GM18499 (cell line): ENCODE data around the gene PRR5L.
"Not testable (repeated sequence)": the region's sequence is repeated elsewhere in the genome, so short reads cannot be mapped to it uniquely, and the experiment has no call there.

Source experiments
- ATAC-seq: cut with Tn5 transposase; IDR thresholded peaks from one replicate; pipeline ENCODE4 v1.9.1; 2021; ENCODE audit warnings: moderate number of reproducible peaks; ENCODE audit not compliant: insufficient read depth, unreplicated experiment

The PRR5L gene

DNA sequence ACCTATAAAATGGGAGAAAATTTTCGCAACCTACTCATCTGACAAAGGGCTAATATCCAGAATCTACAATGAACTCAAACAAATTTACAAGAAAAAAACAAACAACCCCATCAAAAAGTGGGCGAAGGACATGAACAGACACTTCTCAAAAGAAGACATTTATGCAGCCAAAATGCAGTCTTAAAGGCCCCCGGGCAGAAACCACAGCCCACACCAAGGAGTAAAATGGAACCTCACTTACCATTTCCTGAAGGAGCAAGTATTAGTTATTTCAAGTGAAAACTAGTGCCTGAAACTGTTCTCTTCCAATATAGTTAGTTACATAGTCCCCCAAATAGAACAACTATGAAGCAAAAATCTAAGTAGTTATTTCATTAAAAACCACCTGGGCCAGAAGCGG lies 187.0 kb downstream of the PRR5L start:
- not testable (repeated sequence) for ATAC-seq

DNA sequence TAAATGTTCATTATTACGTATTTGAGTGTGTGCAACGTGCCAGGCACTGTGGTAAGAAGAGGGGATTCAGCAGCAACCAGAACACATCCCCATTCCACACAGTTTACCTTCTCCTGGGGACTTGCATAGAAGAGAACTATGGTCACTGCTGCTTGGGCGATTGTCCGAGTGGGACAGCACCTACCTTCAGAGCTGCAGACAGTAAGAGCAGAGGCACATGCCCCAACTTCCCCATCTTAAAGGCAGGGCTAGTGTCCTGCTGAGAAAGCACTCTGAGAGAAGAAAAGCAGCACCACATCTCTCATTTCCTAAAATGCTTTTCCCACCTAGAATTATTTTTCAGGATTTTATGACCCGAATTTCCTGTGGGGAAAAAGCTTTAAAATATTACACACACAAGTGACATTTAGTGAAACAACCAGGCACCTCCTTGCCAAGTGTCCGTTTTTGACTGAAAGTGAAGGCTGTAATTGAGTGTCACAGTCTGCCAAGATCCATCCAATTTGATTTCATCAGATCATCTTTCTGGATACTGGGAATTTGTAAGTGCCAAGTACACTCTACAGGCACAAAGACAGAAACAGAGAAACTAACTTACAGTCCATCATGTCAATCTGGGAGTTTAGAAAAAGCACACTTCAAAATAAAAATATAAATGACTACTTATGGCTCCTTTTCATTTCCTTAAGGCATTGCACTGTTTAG lies 189.4 kb downstream of the PRR5L start:
- no peak for ATAC-seq

DNA sequence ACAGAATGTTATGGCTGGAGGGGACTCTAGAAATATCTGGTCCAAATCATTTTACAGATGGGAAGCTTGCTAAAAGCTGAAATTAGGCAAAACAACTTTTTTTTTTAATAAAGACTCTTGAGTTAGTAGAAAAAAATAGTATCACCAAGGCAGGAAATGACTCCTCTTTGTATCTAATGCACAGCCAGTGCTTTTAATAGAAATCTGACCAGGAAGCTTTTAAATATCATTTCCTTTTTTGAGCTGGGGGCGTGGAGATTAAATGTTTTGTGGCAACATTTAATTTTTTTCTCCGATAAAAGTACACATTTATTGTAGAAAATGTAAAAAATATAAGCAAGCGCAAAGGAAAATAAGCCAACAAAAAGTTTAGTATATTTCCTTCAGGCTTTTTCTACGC lies 191.5 kb downstream of the PRR5L start:
- no peak for ATAC-seq

DNA sequence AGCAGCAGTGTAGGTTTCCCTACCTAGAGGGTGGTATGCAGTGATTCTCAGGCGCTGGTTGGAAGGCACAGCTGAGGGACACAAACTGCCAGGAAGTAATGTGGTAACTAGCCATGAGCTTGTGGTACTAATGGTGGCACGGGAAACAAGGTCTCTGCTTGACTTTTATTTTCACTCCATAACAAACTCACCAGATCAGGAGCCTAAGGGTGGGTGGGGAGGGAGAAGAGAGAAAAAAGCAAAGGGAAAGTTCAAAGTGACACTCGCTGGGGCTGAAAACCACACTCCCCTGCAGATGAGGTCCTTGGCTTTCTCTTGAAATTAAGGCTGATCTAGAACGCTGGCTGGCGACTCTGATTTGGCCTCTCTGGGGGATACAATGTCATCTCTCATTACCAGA lies 192.0 kb downstream of the PRR5L start:
- ATAC-seq: no peak

DNA sequence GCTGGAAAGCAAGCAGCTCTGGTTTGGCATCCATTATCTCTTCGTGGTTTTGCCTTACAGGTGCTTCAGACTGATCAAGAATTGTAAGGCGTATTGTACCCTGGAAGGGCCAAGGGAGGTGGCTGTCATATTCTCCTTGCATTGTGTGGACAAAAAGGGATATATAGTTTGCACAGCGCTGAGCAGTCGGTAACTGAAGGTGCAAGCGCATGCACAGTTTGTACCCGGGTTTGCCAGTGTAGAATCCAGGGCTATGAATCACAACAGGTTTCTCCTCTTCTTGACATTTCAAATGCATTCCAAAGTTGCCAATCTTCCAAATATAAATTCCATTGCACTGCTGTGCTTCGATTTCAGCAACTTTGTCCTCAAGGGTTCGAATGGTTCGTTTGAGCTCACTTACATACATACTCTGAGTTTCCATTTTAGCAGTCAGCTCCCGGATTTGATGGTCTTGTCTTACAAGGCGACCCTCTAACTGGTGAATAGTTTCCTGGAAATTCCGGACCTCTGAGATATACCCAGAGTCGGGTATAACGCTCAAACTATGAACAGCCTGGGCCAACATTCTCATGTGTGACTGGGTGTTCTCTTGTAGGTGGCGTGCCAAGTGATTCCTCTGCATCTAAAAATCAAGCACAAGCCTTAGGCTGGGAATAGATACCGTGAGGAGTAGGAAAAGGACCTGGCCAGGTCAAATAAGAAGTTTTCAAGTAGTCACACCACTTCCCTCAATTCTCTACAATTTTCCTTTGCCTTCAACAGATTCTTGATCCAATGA lies 194.1 kb downstream of the PRR5L start:
- no peak for ATAC-seq

DNA sequence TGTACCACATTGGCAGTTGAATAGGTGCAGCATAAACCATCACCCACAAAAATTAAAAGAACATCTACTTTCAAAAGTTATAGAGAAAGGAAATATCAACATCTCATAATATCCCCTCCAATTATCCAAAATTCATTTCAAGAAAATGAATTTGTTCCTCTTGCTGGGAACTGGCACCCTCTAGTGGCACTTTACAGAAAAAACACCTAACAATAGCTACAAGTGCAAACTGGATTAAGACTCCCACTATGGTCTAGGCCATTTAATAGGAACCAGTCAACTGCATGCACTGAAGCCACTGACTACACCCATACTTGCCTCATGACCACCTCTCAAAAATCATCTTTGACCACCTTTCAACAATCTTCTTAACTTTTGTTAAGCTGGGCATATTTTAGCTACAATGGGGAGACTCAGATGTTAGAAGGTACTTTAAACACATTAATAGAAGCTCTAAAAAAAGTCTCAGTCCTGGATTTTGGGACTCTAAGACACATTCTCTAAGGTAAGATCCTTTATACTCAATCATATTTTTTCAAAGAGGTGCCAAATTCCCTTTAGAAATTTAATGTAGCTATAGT lies 196.7 kb downstream of the PRR5L start:
- ATAC-seq: no peak

DNA sequence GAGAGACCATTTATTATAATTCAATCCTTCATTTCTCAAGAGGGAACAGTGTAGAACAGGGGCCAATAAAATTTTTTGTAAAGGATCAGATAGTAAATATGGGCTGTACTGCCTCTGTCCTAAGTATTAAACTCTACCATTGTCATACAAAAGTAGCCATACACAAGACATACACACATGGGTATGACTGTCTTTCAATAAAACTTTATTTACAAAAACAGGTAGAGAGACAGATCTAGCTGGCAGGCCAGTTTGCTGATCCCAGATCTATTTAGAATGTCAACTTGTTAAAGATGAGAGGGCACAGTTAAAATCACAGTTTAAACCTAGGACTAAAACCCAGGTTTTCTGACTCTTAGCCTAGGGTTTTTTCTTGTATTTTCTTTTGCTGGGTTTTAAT lies 197.2 kb downstream of the PRR5L start:
- no peak for ATAC-seq

DNA sequence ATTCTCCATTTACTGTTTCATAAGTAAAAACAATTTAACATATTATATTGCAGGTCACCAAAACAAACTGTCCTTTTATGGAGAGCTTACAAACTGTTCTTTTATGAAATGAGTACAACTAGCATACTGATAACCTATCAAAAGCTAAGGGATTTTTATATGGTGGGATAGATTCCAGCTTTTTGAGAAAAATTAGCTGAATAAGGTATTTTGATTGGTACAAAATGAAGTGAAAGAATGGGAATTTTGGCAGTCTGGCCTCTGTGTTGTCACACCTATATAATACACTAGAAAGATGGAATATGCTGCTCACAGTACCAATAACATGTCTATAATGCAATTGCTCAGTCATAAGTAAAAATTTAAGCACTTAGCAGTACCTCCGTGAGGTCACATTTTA lies 202.6 kb downstream of the PRR5L start:
- no peak for ATAC-seq

DNA sequence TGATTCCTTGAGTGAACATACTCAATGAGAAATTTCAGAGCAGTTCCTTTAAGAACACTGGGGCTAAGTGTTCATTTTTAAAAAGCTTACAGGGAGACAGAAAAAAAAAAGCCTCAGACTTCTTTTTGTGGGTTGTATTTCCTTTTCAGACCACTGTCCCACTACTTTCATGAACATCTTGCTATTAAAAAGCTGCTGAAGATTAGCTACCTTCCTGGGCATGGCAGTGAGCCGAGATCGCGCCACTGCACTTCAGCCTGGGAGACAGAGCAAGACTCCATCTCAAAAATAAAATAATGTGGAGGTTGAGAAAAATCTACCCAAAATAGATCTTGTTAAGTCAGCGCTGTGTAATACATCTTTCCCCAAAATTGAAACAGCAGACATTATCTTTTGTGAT lies 203.2 kb downstream of the PRR5L start:
- no peak for ATAC-seq

DNA sequence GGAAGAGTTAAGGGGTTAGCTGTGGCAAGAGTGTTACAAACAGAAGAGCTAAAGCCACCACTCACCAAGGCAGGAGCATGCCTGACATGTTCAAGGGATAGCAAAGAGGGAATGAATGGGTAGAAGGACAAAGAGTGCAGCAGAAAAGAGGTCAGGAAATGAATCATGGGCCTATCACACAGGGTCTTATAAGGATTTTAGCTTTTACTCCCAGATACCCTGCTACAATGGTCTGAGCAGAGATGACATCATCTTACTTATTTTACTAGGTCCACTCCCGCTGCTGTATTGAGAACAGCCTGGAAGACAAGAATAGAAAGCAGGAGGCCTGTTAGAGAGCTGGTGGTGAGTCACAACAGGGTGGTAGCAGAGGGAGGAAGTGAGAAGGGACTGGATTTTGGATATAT lies 204.2 kb downstream of the PRR5L start:
- peak; percentile 96 for ATAC-seq

DNA sequence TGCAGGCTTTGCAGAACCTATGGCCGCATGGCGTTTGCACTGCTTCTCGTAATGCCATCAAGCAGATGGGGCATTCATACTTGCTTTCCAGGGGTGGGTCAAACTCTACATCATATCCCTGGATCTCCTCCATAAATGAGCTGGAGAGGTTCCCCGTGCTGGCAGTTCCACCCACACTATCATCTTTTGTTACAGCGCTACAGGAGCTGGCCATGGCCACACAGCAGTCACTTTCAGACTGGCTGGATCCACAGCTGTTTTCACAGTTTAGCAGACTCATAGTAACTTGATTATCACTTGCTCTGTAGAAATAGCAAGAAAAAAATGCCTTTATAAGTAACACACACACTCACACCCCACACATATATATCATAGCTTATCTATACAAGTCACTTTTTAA lies 205.1 kb downstream of the PRR5L start:
- no peak for ATAC-seq

DNA sequence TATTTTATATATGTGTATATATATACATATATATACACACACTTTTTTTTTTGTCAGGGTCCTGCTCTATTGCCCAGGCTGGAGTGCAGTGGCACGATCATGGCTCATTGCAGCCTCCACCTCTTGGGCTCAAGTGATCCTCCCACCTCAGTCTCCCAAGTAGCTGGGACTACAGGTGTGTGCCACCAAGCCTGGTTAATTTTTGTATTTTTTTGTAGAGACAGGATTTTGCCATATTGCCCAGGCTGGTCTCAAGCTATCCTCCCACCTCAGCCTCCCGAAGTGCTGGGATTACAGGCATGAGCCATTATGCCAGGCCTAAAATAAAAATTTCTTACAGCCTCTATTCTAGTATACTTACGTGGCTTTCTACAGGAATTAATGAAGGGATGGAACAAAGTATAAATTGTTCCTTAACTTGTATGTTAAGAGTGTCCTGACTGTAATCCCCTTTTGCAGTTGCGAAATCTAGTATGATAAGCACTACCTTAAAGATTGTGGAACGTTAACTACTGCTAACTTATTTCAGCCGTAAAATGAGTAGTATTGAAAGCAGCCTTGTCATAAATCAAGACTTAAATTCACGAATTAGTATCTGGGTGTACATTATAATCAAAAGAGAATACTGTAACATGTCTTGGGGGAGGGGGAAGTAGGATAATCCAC lies 211.9 kb downstream of the PRR5L start:
- ATAC-seq: no peak

DNA sequence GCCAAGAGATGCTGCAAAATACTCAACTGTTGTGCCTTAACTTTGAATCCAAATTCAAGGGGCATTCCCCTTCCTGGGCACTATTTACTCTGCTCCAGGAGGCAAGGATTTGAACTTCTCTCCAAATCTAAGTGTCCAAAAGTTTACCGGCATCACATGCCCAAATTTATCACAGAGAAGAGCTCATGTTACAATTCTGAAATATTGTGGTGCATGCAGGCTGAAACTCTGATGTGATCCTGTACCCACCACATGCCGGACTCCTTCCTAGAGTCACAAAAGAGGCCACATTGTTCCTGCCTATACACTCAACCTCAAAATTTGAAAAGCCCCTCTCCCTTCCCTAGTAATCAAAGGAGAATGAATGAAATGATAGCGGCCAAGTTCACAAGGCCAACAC lies 212.7 kb downstream of the PRR5L start:
- ATAC-seq: no peak

DNA sequence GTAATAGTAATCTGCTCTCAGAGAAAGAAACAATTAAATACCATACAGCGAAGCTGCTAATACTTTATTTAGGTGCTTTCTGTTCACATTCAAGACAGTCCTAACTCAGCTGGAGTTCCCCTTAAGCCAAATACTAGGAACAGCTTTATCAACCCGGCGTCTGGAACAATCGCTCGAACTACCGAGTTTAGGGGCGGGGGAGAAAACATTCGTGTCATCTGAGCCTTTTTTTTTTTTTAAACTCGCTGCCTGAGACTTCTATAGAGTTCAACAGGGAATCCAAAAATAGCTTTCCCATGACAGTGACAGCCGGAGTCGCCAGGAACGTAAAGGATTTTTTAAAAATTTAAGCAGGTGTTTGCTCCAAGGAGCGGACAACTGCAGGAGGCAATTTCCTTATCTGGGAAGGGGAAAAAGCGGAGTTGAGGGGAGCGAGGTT lies 213.1 kb downstream of the PRR5L start:
- no peak for ATAC-seq

DNA sequence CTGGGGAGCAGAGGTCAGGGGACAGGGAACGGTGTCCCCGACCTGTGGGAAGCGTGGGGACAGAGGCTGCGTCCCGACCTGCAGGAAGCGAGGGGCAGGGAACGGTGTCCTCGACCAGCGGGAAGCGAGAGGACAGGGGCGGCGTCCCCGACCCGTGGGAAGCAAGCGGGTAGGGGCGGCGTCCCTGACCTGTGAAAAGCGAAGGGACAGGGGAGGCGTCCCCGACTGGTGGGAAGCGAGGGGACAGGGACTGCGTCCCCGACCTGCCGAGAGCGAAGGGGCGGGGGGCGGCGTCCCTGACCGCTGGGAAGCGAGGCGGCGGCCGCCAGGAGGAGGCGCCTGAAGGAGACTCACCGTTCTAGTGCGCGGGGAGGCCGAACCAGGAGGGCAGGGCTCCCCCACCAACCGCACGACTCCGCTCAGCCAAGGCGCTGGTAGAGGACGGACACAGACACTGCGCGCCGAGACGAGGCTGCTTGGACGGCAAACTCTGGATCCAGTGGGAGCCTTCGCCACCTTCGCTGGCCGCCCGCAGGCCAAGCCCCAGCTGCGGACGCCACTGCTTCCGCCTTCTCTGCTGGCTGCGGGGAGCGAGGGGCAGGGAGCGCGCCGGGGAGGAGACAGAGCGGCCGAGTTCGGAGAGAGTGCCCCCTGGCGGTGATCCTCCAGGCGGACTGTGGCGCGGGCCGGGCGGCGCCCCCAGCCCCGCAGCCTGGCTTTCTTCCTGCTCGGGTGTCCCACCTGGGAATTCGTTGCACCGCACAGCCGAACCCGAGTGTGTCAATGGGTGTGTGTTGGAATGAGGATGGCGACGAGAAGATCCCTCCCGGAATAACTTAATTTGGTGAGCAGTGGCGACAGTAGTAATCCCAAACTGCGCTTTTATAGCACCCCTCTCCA lies 213.9 kb downstream of the PRR5L start, which contains the start of gene TRAF6:
Gene TRAF6, minus strand, starts transcription at position 579 of the 900 bp plus-strand sequence. CDS start 8,757 bp downstream, outside the sequence.
- ATAC-seq: peak; percentile 93

DNA sequence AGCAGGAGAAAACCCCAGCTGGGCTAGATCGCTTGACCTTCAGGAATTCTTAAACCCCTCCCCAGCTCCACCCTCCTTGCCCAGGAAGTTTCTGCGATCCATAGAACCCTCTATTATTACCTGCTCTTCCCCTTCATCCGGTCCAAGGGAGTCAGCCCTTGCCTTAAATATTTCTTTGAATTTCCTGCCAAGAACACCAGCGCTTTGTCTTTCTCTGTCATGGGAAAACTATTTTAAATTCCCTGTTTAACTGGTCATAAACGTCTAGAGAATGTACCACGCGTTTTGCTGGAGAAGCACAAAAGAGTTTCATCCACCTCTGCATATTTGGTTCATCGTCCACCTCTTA lies 214.5 kb downstream of the PRR5L start:
- no peak for ATAC-seq

DNA sequence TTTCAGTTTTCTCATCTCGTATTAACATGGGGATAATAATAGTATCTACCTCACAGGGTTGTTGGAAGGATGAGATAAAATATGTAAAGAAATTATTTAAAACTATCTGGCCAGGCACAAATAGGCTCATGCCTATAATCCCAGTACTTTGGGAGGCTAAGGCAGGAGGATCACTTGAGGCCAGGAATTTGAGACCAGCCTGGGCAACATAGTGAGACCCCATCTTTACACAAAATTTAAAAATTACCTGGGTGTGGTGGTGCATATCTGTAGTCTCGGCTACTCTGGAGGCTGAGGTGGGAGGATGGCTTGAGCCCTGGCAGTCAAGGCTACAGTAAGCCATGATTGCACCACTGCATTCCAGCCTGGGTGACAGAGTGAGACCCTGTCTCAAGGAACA lies 215.0 kb downstream of the PRR5L start:
- not testable (repeated sequence) for ATAC-seq

DNA sequence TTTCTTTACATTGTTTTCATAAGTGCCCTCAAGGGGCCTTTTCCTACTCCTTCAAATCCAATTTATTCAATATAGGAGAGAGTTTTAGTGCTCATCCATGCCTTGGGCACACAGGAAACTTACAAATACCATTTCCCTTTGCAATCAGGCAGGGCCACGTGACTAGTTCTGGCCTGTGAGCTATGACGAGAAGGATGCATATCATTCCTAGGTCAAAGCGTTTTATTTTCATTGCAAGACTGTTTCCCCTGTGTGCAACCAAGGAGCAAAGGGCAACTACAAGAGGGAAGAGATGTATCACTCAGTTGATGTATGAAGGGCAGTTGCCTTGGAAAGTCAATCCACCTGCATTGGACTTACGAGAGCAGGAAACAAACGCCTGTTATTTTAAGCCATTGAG lies 215.9 kb downstream of the PRR5L start:
- no peak for ATAC-seq

DNA sequence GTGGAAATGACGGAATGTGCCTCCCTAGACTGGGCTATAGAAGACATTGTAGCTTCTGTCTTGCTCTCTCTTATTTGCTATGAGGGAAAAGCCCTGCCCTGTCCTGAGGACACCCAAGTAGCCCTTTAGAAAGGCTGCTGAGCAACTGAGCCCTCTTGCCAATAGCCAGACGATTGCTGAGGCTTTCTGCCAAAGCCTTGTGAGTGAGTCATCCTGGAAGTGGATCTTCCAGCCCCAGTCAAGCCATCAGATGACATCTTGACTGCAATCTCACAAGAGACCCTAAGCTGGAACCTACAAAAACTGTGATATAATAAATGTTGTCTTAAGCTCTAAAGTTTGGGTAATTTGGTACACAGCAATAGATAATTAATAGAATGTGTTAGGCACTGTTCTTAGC lies 217.9 kb downstream of the PRR5L start:
- no peak for ATAC-seq
